Breast epithelium (tissue), 3 donors: ENCODE results near the gene CDC42SE1.

Experiments
- CTCF ChIP-seq, 3 donors: fragments of 450-650 bp; IDR thresholded peaks; one replicate each; pipeline ENCODE4 v1.5.1; 2016 to 2017; ENCODE audit warnings: antibody characterized with exemption in 3 of 3, mild to moderate bottlenecking in 3 of 3, moderate library complexity in 3 of 3
- POLR2A ChIP-seq: fragments of 450-650 bp; IDR thresholded peaks from one replicate; pipeline ENCODE4 v1.6.1; 2016; ENCODE audit warnings: antibody characterized with exemption, mild to moderate bottlenecking, moderate library complexity
- POLR2AphosphoS5 ChIP-seq, 3 donors: sonication (generic); formaldehyde crosslinking; IDR thresholded peaks; one replicate each; pipeline ENCODE4 v1.6.1; 2017; ENCODE audit warnings: antibody characterized with exemption in 3 of 3

GRCh38 chr1:151056149-151056548, 3.3 kb downstream of the CDC42SE1 start:
- no peak for TF ChIP-seq CTCF (IDR thresholded peaks at IDR 0.05)
- no peak for TF ChIP-seq POLR2AphosphoS5 (IDR thresholded peaks at IDR 0.05)
- TF ChIP-seq POLR2A, result no peak
